H1 (cell line): Measurements from ENCODE around the gene TAT. TPM values are rescaled to one million over a fixed set of nuclear protein-coding genes. Genes with fewer than 3 reads are reported as not detected.

Experiments used
- CTCF ChIA-PET: fragments of 300-600 bp; sonication (Branson Sonifier 250); formaldehyde crosslinking; loops from one replicate; lab custom pipeline; 2021; ENCODE audit not compliant: partially characterized antibody; lab: Charles Lee
- POLR2A ChIA-PET: fragments of 300-600 bp; sonication (Branson Sonifier 250); formaldehyde crosslinking; loops from one replicate; lab custom pipeline; 2021; ENCODE audit warnings: inconsistent platforms; ENCODE audit not compliant: partially characterized antibody; lab: Charles Lee
- DNase-seq, 2 experiments: peaks; one replicate each; pipeline versions ENCODE4 v3.0.0 to v3.0.0-alpha.2; 2010 to 2022; ENCODE audit warnings: low spot score in 2 of 2, low read depth in 1 of 2, mixed read lengths in 1 of 2
- FAIRE-seq: peaks from 2 replicates; lab custom pipeline; 2011; peaks lifted over from hg19 to GRCh38; lab: Jason Lieb, UNC
- H2AFZ ChIP-seq: 2 replicates; pipeline ENCODE4 v1.8.1; 2012; ENCODE audit warnings: low read length, inconsistent platforms
- H2AK5ac ChIP-seq: 2 replicates; pipeline ENCODE4 v1.6.1; 2013; ENCODE audit warnings: low read depth, low read length
- H2BK120ac ChIP-seq: replicated peaks from 2 replicates; pipeline ENCODE3; 2013; ENCODE audit warnings: low read depth, low read length, inconsistent platforms
- H2BK12ac ChIP-seq: 2 replicates; pipeline ENCODE4 v1.6.1; 2013; ENCODE audit warnings: low read depth, low read length
- H2BK15ac ChIP-seq: 2 replicates; pipeline ENCODE4 v1.6.1; 2013; ENCODE audit warnings: low read length
- H2BK20ac ChIP-seq: 2 replicates; pipeline ENCODE4 v1.6.1; 2013; ENCODE audit warnings: low read length
- H2BK5ac ChIP-seq: 2 replicates; pipeline ENCODE4 v1.6.1; 2013; ENCODE audit warnings: low read depth, low read length
- H3K14ac ChIP-seq: 2 replicates; pipeline ENCODE4 v1.6.1; 2013; ENCODE audit warnings: inconsistent platforms; ENCODE audit not compliant: insufficient read length
- H3K18ac ChIP-seq: 2 replicates; pipeline ENCODE4 v1.6.1; 2013; ENCODE audit warnings: low read length; ENCODE audit errors: extremely low read depth
- H3K23ac ChIP-seq: 2 replicates; pipeline ENCODE4 v1.6.1; 2013; ENCODE audit warnings: inconsistent platforms; ENCODE audit not compliant: insufficient read length
- H3K23me2 ChIP-seq: 2 replicates; pipeline ENCODE4 v1.6.1; 2013; ENCODE audit warnings: low read depth, low read length
- H3K27ac ChIP-seq: 2 replicates; pipeline ENCODE4 v1.6.1; 2011; ENCODE audit warnings: low read depth, low read length, inconsistent platforms
- H3K27me3 ChIP-seq, 4 experiments: replicated peaks in 1 of 4; 1 replicate in 1 of 4; 2 replicates in 3 of 4; pipeline versions ENCODE4 v1.6.1 to v1.8.1; 2011 to 2013; ENCODE audit warnings: low read length in 3 of 4, mild to moderate bottlenecking in 3 of 4, inconsistent platforms in 2 of 4, mixed read lengths in 2 of 4, moderate library complexity in 1 of 4; ENCODE audit not compliant: control insufficient read depth in 3 of 4, insufficient read depth in 3 of 4; ENCODE audit errors: extremely low read depth in 1 of 4
- H3K36me3 ChIP-seq, 4 experiments: 2 replicates each; pipeline versions ENCODE4 v1.6.1 to v1.8.1; 2011 to 2013; ENCODE audit warnings: mild to moderate bottlenecking in 4 of 4, low read length in 3 of 4, moderate library complexity in 2 of 4, control low read depth in 1 of 4, inconsistent platforms in 1 of 4; ENCODE audit not compliant: insufficient read depth in 4 of 4, control insufficient read depth in 2 of 4
- H3K4ac ChIP-seq: replicated peaks from 2 replicates; pipeline ENCODE3; 2013; ENCODE audit warnings: low read length, low read depth, mixed read lengths, inconsistent platforms; ENCODE audit not compliant: insufficient read length
- H3K4me1 ChIP-seq, 4 experiments: replicated peaks in 1 of 4; 1 replicate in 1 of 4; 2 replicates in 3 of 4; pipeline versions ENCODE4 v1.6.1 to v1.8.1; 2011 to 2013; ENCODE audit warnings: low read length in 3 of 4, inconsistent platforms in 2 of 4, mixed read lengths in 1 of 4; ENCODE audit not compliant: insufficient read depth in 4 of 4, control insufficient read depth in 3 of 4
- H3K4me2 ChIP-seq, 2 experiments: 2 replicates each; pipeline versions ENCODE4 v1.6.1 to v1.8.1; 2011 to 2013; ENCODE audit warnings: low read depth in 2 of 2, low read length in 2 of 2, control low read depth in 1 of 2, inconsistent platforms in 1 of 2, mild to moderate bottlenecking in 1 of 2; ENCODE audit not compliant: insufficient read depth in 1 of 2
- H3K4me3 ChIP-seq, 4 experiments: fragments of 200-600, 300-600 bp in 1 of 4; sonication (generic), shearing (Covaris generic), sonication (Bioruptor Twin) in 1 of 4; 2 replicates each; pipeline versions ENCODE4 v1.5.1 to v1.8.1; 2011 to 2016; ENCODE audit warnings: low read length in 4 of 4, low read depth in 3 of 4, control low read depth in 2 of 4, inconsistent platforms in 2 of 4, mild to moderate bottlenecking in 2 of 4, mixed read lengths in 1 of 4, moderate library complexity in 1 of 4; ENCODE audit not compliant: insufficient read depth in 2 of 4; ENCODE audit errors: extremely low read depth in 1 of 4
- H3K56ac ChIP-seq: replicated peaks from 2 replicates; pipeline ENCODE3; 2013; ENCODE audit warnings: low read depth, mild to moderate bottlenecking, mixed read lengths, low read length, inconsistent platforms; ENCODE audit not compliant: insufficient read length
- H3K79me1 ChIP-seq: 2 replicates; pipeline ENCODE4 v1.6.1; 2013; ENCODE audit warnings: low read depth, low read length, control low read depth
- H3K79me2 ChIP-seq, 2 experiments: 2 replicates each; pipeline versions ENCODE4 v1.6.1 to v1.8.1; 2012 to 2013; ENCODE audit warnings: low read length in 2 of 2, mild to moderate bottlenecking in 2 of 2, inconsistent platforms in 1 of 2; ENCODE audit not compliant: insufficient read depth in 2 of 2, control insufficient read depth in 1 of 2
- H3K9ac ChIP-seq, 4 experiments: replicated peaks in 1 of 4; 1 replicate in 1 of 4; 2 replicates in 3 of 4; pipeline versions ENCODE4 v1.6.1 to v1.8.1; 2011 to 2013; ENCODE audit warnings: low read depth in 3 of 4, low read length in 3 of 4, control low read depth in 2 of 4, mild to moderate bottlenecking in 2 of 4, moderate library complexity in 2 of 4, inconsistent platforms in 1 of 4; ENCODE audit errors: extremely low read depth in 1 of 4
- H3K9me3 ChIP-seq, 2 experiments: 2 replicates each; pipeline versions ENCODE4 v1.6.1 to v1.8.1; 2012 to 2013; ENCODE audit warnings: mild to moderate bottlenecking in 2 of 2, moderate library complexity in 2 of 2, control low read depth in 1 of 2, inconsistent platforms in 1 of 2, low read depth in 1 of 2, low read length in 1 of 2, mixed read lengths in 1 of 2; ENCODE audit not compliant: insufficient read depth in 2 of 2
- H4K20me1 ChIP-seq, 2 experiments: replicated peaks in 1 of 2; 2 replicates each; pipeline versions ENCODE3 to v1.8.1; 2011 to 2013; ENCODE audit warnings: inconsistent platforms in 2 of 2, low read length in 2 of 2, mild to moderate bottlenecking in 1 of 2; ENCODE audit not compliant: insufficient read depth in 2 of 2, control insufficient read depth in 1 of 2
- H4K5ac ChIP-seq: 2 replicates; pipeline ENCODE4 v1.6.1; 2013; ENCODE audit warnings: low read length, low read depth, mixed read lengths, inconsistent platforms; ENCODE audit not compliant: insufficient read length
- H4K8ac ChIP-seq: 2 replicates; pipeline ENCODE4 v1.8.0; 2013; ENCODE audit warnings: mild to moderate bottlenecking, moderate library complexity, low read length, inconsistent platforms; ENCODE audit not compliant: insufficient read depth; ENCODE audit errors: extremely low read depth
- H4K91ac ChIP-seq: replicated peaks from 2 replicates; pipeline ENCODE3; 2013; ENCODE audit warnings: low read length, mixed read lengths, inconsistent platforms; ENCODE audit not compliant: insufficient read length
- HDAC2 ChIP-seq, 2 experiments: fragments of 300-600 bp in 1 of 2; sonication (generic) in 1 of 2; IDR thresholded peaks; 2 replicates each; pipeline ENCODE4 v1.6.1; 2011 to 2012; ENCODE audit warnings: low read depth in 2 of 2, low read length in 2 of 2, mild to moderate bottlenecking in 2 of 2, moderate library complexity in 2 of 2, borderline replicate concordance in 1 of 2, inconsistent platforms in 1 of 2
- JUN ChIP-seq: IDR thresholded peaks from 2 replicates; pipeline ENCODE4 v1.6.1; 2011; ENCODE audit warnings: low read depth, mild to moderate bottlenecking, improper control_type of control experiment, low read length
- NRF1 ChIP-seq: IDR thresholded peaks from 2 replicates; pipeline ENCODE4 v1.6.1; 2011; ENCODE audit warnings: mild to moderate bottlenecking, low read depth, low read length, improper control_type of control experiment
- SUZ12 ChIP-seq: fragments of 200-600 bp; sonication (generic); IDR thresholded peaks from 2 replicates; pipeline ENCODE4 v1.6.1; 2012; ENCODE audit warnings: mild to moderate bottlenecking, inconsistent platforms, low read length, moderate library complexity, mixed read lengths
- WGBS, 2 experiments: shearing (Covaris generic) in 1 of 2; methylation state at CpG; one replicate each; pipeline versions ENCODE4 v1.1.6 to v1.1.7; 2013 to 2015; ENCODE audit warnings: low lambda C conversion rate in 2 of 2, mixed read lengths in 2 of 2, inconsistent platforms in 1 of 2, low coverage in 1 of 2, missing lambda C conversion rate in 1 of 2; ENCODE audit not compliant: insufficient replicate concordance in 2 of 2, insufficient coverage in 1 of 2, insufficient read length in 1 of 2; ENCODE audit errors: extremely low coverage in 1 of 2, missing lambda C conversion rate in 1 of 2; 5-methylcytosine and 5-hydroxymethylcytosine counted together
- polyA plus RNA-seq, 7 experiments: library from polyadenylated mRNA; depleted of rRNA in 3 of 7; stranded (reverse) in 5 of 7; unstranded in 2 of 7; fragments of >200 nt in 5 of 7; fragments of 200-250 nt in 2 of 7; gene quantifications; 1 replicate in 5 of 7; 2 replicates in 1 of 7; 4 replicates in 1 of 7; pipeline versions ENCODE4 v1.2.1 to v1.2.3, GENCODE V29; 2011 to 2013; ENCODE audit warnings: missing spikeins in 2 of 7, mixed read lengths in 2 of 7
- total RNA-seq: library from RNA; stranded (reverse); fragmentation: NEBNext Ultra II Directional; extraction: Animal tissue kit (Norgen Biotek cat#: 25700); gene quantifications from 2 replicates; pipeline ENCODE4 v1.2.1, GENCODE V29; 2021

The TAT gene
- total and polyA plus RNA-seq, 2 of the 8 experiments (the other 6 are each of a cell fraction or from before 2014, with no cell fraction given): 0.03 TPM; not detected in 1

GRCh38 chr16:71593048-71593999 lies 16.4 kb upstream of the TAT start:
- no peak overlapping the region for H2BK20ac ChIP-seq
- WGBS, 2 experiments: 89% methylated on average over 3 of the region's 3 CpGs; no CpG with 5 or more reads in 1 of the 2 experiments

More at GRCh38 chr16:71593048-71593999, 16.4 kb upstream of the TAT start:
- no peak overlapping the region for H2BK5ac ChIP-seq
- H2BK120ac ChIP-seq: no peak overlapping the region
- ChIA-PET CTCF (interaction anchor here (0.6 to 2.0 kb wide), 5 partner anchors 14 to 385 kb away, joined by 3 to 12 read pairs (median 3); no protein-coding TSS in a partner anchor), POLR2A (no interaction called here)
- 0 out of 2 replicates have a peak overlapping the region, but pooled peaks have one; percentile 32 for H2BK15ac ChIP-seq
- no peak overlapping the region for H3K18ac ChIP-seq
- no peaks in the 10 kb centered on the region for H3K36me3 ChIP-seq
- H2BK12ac ChIP-seq: no peak overlapping the region
- no peak overlapping the region for H2AK5ac ChIP-seq
- H3K4ac ChIP-seq: no peak overlapping the region
- H3K4me1 ChIP-seq: no peaks in the 10 kb centered on the region
- H3K23me2 ChIP-seq: peaks cover 2% of the 10 kb centered on the region; the same call in 1 of the 2 replicates
- no peaks in the 10 kb centered on the region for H4K20me1 ChIP-seq
- no peaks in the 10 kb centered on the region; a peak in 1 of 7 replicates for H3K27me3 ChIP-seq
- DNase-seq (no peak), FAIRE-seq (no peak)
- H3K9ac ChIP-seq: no peak overlapping the region
- H4K5ac ChIP-seq: no peak overlapping the region
- no peak overlapping the region for H3K4me2 ChIP-seq
- no peak overlapping the region for H3K4me3 ChIP-seq
- H4K91ac ChIP-seq: no peak overlapping the region
- TF ChIP-seq HDAC2 (IDR thresholded peaks at IDR 0.05; ENCODE audit: borderline replicate concordance in 1 of 2, low read depth in 2 of 2, low read length in 2 of 2) (no peak), SUZ12 (no peak), JUN (no peak), NRF1 (no peak)
- H2AFZ ChIP-seq: peak overlapping the region; percentile 82
- H3K56ac ChIP-seq: no peak overlapping the region
- no peaks in the 10 kb centered on the region; a peak in 1 of 4 replicates for H3K9me3 ChIP-seq
- H3K79me1 ChIP-seq: no peaks in the 10 kb centered on the region
- no peak overlapping the region for H4K8ac ChIP-seq
- no peak overlapping the region for H3K14ac ChIP-seq
- H3K27ac ChIP-seq: no peak overlapping the region
- no peak overlapping the region for H3K23ac ChIP-seq
- H3K79me2 ChIP-seq: no peaks in the 10 kb centered on the region
